ENCODE results near the gene GPR17. TPM values are rescaled to one million over a fixed set of nuclear protein-coding genes. Genes with fewer than 3 reads are reported as not detected.

The GPR17 gene
- total and polyA plus RNA-seq, 9 of the 15 experiments (the other 6 are each of a cell fraction or from before 2014, with no cell fraction given) = not detected

- no peaks in the 10 kb centered on the region for H3K36me3 ChIP-seq (ENCODE audit: control insufficient read depth, insufficient read depth, low read length)
- peaks cover 26 to 49% of the 10 kb centered on the region in 2 experiments for H3K27me3 ChIP-seq (ENCODE audit: control insufficient read depth in 2 of 2, insufficient read depth in 2 of 2, low read length in 2 of 2)
- 29% methylated on average over 16 of the region's 17 CpGs for WGBS (ENCODE audit: insufficient coverage, low coverage, missing lambda C conversion rate)
- H3K9ac ChIP-seq (ENCODE audit: insufficient read depth in 1 of 2, low read depth in 2 of 2, low read length in 2 of 2) = no peak overlapping the region
- no peak overlapping the region for H2AFZ ChIP-seq (ENCODE audit: low read depth, low read length)
- ChIA-PET CTCF (ENCODE audit: low intra/inter-chr PET ratio) (no interaction called here), POLR2A (no interaction called here)
- no peak overlapping the region for H3K4me3 ChIP-seq
- in situ Hi-C loops (cut with MboI) (no loop called here), intact Hi-C loops (cut with micrococcal nuclease) (no loop called here)
- DNase-seq (ENCODE audit: extremely low read depth in 1 of 4, low spot score in 3 of 4) (no peak), FAIRE-seq (no peak), ATAC-seq (no peak)
- no peak for TF ChIP-seq HMG20B (CRISPR knock-in tag; IDR thresholded peaks at IDR 0.05)
- peak in 1 of 2 experiments; percentile 17; a peak in 2 of 4 replicates for TF ChIP-seq NRF1 (conservative IDR thresholded peaks at IDR 0.05 in 1 of 2, IDR thresholded peaks at IDR 0.05 in 1 of 2)
- no peak for TF ChIP-seq RHOXF2B (CRISPR knock-in tag; conservative IDR thresholded peaks at IDR 0.05)
- TF ChIP-seq SOX6 (IDR thresholded peaks at IDR 0.05) = no peak
- TF ChIP-seq ZNF583 (CRISPR knock-in tag; IDR thresholded peaks at IDR 0.05) = no peak
- no peak for TF ChIP-seq FUS (optimal IDR thresholded peaks at IDR 0.05; ENCODE audit: low read depth, low read length)
- TF ChIP-seq, protein P1, sequence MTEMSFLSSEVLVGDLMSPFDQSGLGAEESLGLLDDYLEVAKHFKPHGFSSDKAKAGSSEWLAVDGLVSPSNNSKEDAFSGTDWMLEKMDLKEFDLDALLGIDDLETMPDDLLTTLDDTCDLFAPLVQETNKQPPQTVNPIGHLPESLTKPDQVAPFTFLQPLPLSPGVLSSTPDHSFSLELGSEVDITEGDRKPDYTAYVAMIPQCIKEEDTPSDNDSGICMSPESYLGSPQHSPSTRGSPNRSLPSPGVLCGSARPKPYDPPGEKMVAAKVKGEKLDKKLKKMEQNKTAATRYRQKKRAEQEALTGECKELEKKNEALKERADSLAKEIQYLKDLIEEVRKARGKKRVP (CRISPR knock-in tag; IDR thresholded peaks at IDR 0.05) = no peak
- H3K4me1 ChIP-seq (replicated peaks in 1 of 2; ENCODE audit: control insufficient read depth in 2 of 2, insufficient read depth in 2 of 2, low read length in 2 of 2) = peaks cover 4 to 62% of the 10 kb centered on the region in 2 experiments
- H3K27ac ChIP-seq (ENCODE audit: extremely low read depth, low read depth, low read length) = no peak overlapping the region
- no peaks in the 10 kb centered on the region; the same call in 1 of the 2 replicates for H4K20me1 ChIP-seq (replicated peaks; ENCODE audit: control insufficient read depth, insufficient read depth, low read length)
- no TSS peak for BruUV-seq (replicated peaks)
- H3K9me1 ChIP-seq (ENCODE audit: control insufficient read depth, insufficient read depth, low read length) = no peaks in the 10 kb centered on the region
- no peak overlapping the region for H3K4me2 ChIP-seq (ENCODE audit: insufficient read depth, low read length)
- H3K79me2 ChIP-seq (ENCODE audit: control insufficient read depth, insufficient read depth, low read length) = no peaks in the 10 kb centered on the region
- no peaks in the 10 kb centered on the region for H3K9me3 ChIP-seq (replicated peaks; ENCODE audit: control insufficient read depth, insufficient read depth, low read depth, low read length)
Observed at GRCh38 chr2:127642706-127643438, 3.1 kb upstream of the GPR17 start.

Measured in K562 (cell line).